AG09309 (cell line): ENCODE measurements around the gene KCNAB2.
A peak's percentile ranks its signal among the peaks of the same experiment; 100 is the strongest.

Source experiments
- DNase-seq: peaks from one replicate; pipeline ENCODE4 v3.0.0-alpha.2; 2010; ENCODE audit warnings: low read depth
- H3K4me3 ChIP-seq: 2 replicates; pipeline ENCODE4 v1.5.1; 2011; ENCODE audit warnings: mild to moderate bottlenecking, low read depth, low read length, moderate library complexity; ENCODE audit not compliant: control insufficient read depth
- TF ChIP-seq, protein P1 (sequence below): IDR thresholded peaks from 2 replicates; pipeline ENCODE4 v1.5.1; 2011; ENCODE audit warnings: mild to moderate bottlenecking, low read depth, low read length, inconsistent platforms; ENCODE audit not compliant: insufficient read depth, control insufficient read depth; ENCODE audit errors: missing control alignments

Gene KCNAB2

GRCh38 chr1:6116137-6116536, 70.4 kb downstream of the KCNAB2 start:
- TF ChIP-seq, protein P1, sequence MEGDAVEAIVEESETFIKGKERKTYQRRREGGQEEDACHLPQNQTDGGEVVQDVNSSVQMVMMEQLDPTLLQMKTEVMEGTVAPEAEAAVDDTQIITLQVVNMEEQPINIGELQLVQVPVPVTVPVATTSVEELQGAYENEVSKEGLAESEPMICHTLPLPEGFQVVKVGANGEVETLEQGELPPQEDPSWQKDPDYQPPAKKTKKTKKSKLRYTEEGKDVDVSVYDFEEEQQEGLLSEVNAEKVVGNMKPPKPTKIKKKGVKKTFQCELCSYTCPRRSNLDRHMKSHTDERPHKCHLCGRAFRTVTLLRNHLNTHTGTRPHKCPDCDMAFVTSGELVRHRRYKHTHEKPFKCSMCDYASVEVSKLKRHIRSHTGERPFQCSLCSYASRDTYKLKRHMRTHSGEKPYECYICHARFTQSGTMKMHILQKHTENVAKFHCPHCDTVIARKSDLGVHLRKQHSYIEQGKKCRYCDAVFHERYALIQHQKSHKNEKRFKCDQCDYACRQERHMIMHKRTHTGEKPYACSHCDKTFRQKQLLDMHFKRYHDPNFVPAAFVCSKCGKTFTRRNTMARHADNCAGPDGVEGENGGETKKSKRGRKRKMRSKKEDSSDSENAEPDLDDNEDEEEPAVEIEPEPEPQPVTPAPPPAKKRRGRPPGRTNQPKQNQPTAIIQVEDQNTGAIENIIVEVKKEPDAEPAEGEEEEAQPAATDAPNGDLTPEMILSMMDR, result no peak
- no peak for DNase-seq
- H3K4me3 ChIP-seq, result no peak overlapping the region

DNA sequence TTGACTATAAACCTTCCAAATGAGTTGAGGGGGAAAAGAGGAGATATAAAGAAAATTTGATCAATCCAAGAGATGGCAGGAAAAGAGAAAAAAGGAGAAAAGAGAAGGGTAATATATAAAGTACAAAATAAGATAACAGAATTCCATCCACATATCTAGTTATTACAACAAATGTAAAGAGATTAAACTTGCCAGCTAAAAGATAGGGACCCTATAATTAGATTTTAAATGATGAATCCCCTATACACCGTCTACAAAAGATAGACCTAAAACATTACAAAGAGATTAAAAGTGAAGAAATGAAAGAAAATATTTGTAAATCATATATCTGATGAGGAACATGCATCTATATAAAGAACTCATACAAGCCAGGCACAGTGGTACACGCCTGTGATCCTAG, 71.4 kb downstream of the KCNAB2 start:
- TF ChIP-seq, protein P1, result no peak
- DNase-seq, result no peak
- H3K4me3 ChIP-seq, result no peak overlapping the region

DNA sequence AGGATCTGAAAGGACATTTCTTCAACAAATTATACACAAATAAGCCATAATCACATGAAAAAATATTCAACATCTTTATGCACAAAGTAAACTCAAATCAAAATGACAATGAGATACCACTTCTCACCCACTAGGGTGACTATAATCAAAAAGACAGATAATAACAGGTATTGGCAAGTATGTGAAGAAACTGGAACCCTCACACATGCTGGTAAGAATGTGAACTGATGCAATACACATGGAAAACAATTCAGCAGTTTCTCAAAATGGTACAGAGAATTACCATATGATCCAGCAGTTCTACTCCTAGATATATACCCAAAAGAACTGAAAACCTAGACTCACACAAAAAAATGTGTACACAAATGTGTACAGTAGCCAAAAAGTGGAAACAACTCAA, 71.9 kb downstream of the KCNAB2 start:
- no peak overlapping the region for H3K4me3 ChIP-seq
- TF ChIP-seq, protein P1, result no peak
- no peak for DNase-seq

DNA sequence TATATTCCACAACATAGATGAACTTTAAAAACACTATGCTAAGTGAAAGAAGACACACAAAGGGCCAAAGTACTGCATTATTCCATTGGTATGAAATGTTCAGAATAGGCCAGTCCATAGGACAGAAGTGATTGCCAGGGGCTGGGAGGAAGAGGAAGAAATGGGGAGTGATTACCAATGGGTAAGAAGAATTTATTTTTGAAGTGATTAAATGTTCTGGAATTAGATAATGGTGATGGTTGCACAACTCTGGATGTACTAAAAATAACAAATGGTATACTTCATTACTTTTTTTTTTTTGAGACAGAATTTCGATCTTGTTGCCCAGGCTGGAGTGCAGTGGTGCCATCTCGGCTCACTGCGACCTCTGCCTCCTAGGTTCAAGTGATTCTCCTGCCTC, 72.7 kb downstream of the KCNAB2 start:
- peak; percentile 28 for DNase-seq

DNA sequence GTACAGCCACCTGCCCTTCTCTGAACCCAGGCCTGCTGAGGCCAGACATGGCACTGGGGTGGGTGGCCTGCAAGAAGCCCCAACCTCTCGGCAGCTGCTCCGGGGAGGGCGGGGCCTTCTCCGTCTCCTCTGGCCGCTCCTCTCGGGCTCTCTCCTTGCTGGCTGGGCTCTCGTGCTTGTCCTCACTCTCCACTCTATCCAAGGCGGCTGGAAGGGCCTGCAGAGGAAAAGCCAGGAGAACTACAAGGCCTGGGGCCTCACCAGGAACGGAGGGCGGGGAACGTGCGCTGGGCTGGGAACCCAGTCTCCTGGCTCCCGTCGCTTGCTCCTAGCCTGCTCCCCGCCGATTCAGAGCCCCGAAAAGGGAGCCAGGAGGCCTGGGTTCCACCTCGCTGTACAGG, 75.3 kb downstream of the KCNAB2 start:
- H3K4me3 ChIP-seq, result no peak overlapping the region
- no peak for DNase-seq

More for the DNA sequence above, 72.7 kb downstream of the KCNAB2 start:
- TF ChIP-seq, protein P1, result no peak
- H3K4me3 ChIP-seq, result no peak overlapping the region

DNA sequence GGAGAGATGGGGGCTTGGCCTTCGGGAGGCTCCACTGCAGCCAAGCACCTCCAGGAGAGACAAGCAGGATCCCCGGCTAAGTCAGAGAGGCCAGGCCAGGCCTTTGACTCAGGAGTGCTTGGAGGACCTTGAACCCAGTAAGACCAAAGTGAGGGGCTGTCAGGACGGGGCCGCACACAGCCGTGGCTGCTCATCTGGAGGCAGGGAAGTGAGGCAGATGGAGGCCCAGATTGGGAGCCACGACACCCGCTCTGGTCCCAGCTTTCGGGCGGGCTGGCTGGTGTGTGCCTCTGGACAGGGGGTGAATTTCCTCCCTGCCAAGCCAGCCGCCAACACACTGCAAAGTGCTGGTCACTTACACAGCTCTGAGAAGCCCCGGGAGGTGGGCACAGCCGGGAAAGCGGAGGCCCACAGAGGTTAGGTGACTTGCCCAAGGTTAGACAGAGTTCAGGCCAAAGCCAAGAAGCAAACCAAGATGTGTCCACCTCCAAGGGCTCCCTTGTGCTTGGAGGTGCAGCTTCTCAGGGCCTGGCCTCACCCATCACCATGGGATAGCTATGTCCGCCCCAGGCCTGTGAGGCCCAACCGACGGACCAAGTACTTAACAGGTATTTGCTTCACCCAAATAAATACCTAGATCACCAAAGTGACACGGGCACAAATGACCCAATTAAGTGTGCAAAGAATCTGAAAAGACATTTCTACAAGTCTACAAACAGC, 76.1 kb downstream of the KCNAB2 start:
- TF ChIP-seq, protein P1, result no peak
- H3K4me3 ChIP-seq, result no peak overlapping the region
- no peak for DNase-seq

More for the DNA sequence above, 75.3 kb downstream of the KCNAB2 start:
- TF ChIP-seq, protein P1, result no peak
